Measurements from ENCODE around the gene DACH1.

GRCh38 chr13:71871176-71871754, 4.3 kb upstream of the DACH1 start:
- no peak for TF ChIP-seq CTCF (conservative IDR thresholded peaks at IDR 0.05; ENCODE audit: low read depth, low read length)
- no peak for TF ChIP-seq EZH2 (IDR thresholded peaks at IDR 0.05; ENCODE audit: low read length, unreplicated experiment)
- TF ChIP-seq EZH2phosphoT487 (IDR thresholded peaks at IDR 0.05; ENCODE audit: borderline replicate concordance, low read length): no peak

Data from PC-3 (cell line).